GM19468 (cell line): ENCODE data around the gene CSNK2A1.
"Not testable (repeated sequence)": the region's sequence is repeated elsewhere in the genome, so short reads cannot be mapped to it uniquely, and the experiment has no call there.

Source experiments
- ATAC-seq: cut with Tn5 transposase; IDR thresholded peaks from one replicate; pipeline ENCODE4 v1.9.1; 2021; ENCODE audit warnings: mild to moderate bottlenecking, moderate library complexity, moderate number of reproducible peaks; ENCODE audit not compliant: unreplicated experiment; ENCODE audit errors: extremely low read depth

Gene CSNK2A1

DNA sequence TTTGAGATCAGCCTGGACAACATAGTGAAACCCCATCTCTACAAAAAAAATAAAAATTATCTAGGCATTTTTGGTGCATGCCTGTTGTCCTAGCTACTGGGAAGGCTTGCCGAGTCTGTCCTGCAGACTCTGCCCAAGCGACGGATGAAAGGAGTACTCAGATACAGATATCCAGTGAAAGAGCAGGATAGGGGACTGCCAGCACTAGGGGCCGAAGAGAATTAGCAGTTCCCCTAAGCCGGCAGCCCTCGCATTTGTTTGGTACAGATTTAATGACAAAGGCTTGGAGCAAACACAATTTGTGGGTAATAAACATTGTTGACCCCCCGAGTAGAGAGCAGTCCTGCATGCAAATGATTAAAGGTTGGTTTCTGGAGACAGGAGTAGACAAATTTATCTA, 75.8 kb downstream of the CSNK2A1 start:
- ATAC-seq = no peak

DNA sequence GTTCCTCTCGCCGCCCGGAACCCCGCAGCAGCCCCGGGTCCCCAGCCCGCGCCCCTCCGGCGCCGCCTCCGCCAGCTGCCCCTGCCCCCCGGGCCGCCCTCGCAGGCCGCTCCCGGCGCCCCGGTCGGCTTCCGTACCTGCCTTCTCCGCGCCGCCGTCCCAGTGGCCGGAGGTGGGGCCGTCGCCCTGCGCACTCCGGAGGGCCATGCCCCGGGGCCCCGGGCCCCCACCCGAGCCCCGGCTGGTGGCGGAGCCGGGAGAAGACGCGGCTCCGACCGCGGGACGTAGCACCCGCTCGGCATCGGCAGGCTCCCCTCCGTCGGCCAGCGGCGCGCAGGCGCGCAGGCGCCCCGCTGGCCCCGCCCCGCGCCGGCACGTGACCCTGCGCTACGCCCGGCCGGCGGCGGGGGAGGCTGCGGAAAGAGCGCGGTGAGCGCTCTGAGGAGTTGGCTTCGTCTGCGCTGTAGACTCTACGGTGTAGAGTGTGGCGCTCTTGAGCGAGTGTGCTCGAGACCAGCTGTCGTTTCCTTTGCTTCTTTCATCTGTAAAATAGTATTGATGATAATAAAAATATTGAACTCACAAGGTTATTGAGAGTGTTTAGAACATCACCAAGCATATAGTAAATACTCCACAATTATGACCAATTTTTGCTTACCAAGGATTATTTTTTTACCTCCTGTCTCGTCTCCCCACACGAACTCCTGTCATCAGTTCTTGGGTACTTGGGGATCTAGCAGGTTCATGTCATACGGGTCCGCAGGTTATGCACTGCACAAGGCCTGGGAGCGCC, 81.2 kb downstream of the CSNK2A1 start, which contains the start of gene TBC1D20:
TBC1D20 (minus strand) TSS at position 335 of the 793 bp plus-strand sequence; CDS start at position 207, 128 bp downstream.
- peak; percentile 83 for ATAC-seq

DNA sequence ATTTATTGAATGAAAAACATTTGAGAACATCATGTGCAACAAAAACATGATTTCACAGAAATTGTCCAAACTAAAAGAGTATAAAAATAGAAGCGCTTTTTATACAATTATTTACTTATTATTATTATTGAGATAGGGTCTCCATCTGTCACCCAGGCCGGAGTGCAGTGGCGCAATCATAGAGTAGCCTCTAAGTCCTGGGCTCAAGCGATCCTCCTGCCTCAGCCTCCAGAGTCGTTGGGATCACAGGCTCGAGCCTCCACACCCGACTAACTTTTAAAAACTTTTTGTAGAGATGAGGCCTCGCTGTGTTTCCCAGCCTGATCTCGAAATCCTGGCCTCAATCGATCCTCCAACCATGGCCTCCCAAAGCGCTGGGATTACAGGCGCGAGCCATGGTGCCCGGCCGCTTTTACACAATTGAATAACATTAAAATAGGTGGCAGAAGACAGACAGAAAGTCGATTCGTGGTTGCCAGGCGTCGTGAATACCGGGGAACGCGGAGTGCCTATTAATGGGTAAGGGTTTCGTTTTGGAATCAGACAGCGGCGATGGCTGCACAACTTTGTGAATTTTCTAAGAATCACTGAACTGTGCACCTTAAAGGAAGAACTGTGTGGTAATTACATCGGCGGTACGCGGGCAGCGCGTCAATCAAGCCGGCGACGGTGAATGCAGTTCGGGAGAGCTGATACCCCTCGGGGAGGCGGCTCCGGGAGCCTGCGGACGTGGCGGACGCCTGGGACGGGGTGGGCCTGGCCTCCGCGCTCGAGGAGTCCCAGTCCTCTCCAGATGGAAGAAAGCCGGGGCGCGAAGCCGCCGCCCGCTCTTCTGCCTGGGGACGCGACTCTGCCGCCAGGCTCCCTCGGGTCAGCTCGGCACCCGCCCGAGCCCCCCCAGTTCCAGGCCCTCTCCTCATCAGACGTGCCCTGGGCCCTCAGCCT, 82.1 kb downstream of the CSNK2A1 start:
- ATAC-seq = no peak

DNA sequence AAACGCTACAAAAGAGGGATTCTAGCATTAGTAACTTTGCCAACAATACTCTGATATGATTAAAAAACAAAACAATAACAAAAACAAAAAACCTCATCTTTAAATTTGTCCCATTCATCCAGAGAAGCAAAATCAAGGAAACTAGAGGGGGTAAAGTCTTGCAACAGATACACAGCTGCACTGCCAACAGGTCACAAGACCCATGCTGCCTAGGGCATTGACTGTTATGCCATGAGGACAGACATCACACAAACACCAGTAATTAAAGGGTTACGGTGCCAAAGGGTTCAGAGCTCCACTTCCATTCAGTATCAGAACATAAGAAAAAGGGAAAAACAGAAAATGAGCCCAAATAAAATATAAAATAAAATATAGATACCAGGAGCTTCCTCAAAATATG, 82.9 kb downstream of the CSNK2A1 start:
- ATAC-seq = no peak

DNA sequence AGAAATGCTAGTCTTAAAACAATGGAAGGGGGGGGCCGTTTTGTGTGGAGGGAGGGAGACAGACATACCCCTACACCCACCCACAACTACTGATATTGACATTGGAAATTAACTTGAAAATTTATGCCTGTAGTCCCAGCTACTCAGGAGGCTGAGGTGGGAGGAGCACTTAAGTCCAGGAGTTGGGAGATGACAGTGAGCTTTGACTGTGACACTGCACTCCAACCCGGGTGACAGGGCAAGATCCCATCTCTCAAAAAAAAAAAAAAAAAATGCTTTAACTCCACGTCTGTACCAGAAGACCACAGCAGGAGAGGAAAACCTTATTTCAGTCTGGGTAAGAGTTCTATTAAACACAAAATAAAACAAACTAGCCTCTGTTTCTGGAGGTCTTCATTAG, 83.4 kb downstream of the CSNK2A1 start:
- no peak for ATAC-seq

DNA sequence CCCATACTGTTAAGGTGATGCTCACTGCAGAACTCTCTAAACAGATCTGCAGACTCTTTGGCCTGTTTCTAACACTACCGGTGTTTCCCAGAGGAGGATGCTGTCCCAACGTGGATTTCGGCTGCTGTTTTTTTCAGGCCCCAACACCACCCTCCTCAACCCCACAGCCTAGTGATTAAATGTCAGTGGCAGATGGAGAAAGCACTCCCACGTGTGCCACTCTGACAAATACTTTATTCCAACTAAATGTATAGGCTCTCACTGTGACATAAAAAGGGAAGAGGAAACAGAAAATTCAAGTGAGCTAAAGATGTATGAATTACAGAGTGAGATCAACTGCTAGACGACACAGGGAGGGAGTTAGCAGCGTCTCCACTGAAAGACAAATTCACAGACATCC, 84.8 kb downstream of the CSNK2A1 start:
- no peak for ATAC-seq

DNA sequence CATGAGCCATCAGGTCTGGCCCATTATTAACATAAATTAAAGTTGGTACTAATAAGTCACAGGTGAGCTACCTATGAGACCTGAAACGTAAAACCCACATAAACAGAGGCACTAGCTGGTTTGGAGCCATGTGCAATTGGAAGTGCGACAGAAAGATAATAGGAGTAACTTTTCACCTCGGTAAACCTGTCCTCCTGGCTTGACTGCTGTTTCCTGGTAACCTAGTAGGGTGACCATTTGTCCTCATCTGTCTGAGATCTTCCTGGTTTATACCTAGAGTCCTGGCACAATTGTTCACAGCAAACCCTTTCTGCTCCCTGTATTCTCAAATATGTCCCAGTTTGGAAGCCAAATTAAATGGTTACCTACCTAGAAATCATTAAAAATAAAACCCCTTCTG, 88.6 kb downstream of the CSNK2A1 start:
- no peak for ATAC-seq

DNA sequence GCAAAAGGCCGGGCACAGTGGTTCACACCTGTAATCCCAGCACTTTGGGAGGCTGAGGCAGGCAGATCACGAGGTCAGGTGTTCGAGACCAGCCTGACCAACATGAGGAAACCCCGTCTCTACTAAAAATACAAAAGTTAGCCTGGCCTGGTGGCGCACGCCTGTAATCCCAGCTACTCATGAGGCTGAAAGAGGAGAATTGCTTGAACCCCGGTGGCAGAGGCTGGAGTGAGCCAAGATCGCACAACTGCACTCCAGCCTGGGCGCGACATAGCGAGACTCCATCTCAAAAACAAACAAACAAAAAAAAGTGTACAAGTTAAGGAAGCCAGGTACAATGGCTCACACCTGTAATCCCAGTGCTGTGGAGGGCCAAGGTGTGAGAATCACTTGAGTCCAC, 91.6 kb downstream of the CSNK2A1 start:
- not testable (repeated sequence) for ATAC-seq

DNA sequence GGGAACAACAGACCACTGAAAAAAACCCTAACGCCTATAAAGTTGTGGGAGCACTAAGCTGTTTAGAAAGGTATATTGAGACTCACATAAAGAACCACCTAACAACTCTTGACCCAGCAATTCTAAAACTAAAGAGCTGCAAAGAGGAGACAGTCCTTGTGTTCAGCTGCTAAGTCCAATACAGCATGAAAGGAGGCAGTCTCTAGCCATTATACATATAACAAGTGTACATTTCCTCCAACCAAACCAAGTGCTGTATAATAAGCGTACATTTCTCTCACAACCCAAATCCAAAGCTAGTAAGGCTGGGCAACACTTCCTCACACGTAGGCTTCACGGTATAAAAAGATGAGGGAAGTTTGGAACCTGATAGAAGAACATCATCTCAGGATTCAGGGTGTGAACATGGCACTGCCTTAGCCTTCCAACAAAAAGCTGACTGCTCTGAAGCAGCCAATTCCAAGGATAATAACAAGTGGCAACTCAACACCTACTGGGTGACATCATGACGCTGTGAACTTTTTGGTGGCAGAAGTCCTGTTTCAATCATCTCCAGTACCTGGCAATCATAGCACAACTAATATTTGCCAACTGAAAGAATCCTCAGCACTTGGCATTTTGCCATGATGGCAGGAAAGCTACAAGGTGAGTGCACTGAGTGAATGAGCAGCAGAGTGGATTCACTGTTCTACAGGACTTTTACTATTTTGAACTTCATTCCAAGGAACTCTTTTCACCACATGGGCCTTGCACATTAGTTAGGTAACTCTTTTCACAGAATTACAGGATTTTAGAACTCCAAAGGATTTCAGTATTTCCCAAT, 97.9 kb downstream of the CSNK2A1 start:
- no peak for ATAC-seq

DNA sequence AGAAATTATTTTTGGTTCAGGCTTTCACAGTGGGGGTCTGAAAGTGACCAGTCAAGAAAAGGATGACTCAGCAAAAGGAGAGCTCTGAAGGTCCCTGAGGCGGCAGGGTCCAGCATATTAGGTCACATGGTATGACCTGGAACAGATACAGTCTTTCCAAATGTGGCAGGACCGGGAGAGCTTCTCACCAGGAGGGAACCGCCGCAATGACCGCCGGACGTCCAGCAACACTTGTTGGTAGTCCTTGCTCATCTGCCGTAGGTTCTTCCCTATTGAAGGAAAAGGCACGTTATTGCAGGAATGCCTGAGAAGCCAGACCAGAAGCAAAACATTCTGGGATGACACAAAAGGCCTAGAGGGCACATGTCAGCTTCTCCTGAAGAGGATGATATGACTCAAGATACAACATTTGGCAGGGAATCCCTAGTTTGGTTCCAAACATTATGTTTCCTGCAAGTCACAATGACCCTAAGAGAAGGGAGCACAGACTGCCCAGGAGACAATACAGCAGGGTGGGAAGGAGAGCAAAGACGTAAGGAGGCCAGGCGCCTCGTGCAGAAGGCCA, 98.6 kb downstream of the CSNK2A1 start:
- no peak for ATAC-seq

DNA sequence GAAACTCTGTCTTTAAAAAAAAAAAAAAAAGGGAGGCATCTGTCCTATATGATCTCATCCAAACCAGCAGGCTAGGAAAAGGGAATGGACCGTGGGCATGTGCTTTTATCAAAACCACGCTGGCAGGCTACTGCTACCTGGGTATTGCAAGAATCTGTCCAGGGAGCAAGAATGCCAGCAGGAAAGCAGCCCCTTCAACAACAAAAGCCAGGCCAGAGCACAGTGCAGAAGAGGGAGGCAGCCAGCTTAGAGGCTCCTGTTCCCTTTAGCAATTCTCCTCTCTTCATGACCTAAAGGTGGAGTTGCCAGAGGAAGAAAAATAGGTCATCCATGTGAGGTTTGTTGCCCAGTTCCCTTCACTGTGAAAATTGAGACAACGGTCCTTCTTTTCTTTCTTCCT, 99.5 kb downstream of the CSNK2A1 start:
- no peak for ATAC-seq

DNA sequence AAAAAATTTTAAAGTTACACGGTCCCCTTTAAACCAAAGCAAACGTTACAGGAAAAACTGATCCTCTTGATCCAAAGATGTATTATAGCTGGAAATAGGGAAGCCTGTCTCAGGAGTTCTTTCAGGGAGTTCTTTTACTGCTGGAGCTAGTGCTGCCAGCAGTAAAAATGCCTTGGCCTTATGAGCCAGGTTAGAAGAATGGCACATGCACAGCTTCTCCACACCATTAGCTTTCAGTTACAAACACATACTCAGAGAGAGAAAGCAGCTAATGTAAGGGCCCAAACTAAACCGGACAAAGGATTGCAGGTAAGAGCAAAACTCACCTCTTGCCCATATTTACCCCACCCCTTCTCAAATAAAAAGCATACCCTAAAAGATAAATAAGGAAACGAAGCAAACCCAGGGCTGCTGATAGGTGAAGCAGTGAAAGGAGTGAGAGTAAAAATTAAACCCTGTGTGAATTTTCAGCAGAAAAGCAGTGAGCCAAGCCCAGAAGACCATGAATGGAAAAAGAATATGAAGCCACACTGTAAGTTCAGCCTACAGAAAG, 100.3 kb downstream of the CSNK2A1 start:
- ATAC-seq = no peak

DNA sequence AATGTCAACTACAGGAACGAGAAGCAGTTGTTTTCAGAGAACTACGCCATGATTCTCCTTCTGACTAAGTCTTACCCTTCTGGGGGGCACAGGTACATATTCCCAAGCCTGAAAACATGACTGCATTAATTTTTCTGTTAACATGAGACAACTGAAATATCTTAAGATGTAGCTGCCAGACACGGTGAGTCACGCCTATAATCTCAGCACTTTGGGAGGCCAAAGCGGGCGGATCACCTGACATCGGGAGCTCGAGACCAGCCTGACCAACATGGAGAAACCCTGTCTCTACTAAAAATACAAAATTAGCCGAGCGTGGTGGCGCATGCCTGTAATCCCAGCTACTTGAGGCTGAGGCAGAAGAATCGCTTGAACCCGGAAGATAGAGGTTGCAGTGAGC, 103.0 kb downstream of the CSNK2A1 start:
- ATAC-seq = no peak

DNA sequence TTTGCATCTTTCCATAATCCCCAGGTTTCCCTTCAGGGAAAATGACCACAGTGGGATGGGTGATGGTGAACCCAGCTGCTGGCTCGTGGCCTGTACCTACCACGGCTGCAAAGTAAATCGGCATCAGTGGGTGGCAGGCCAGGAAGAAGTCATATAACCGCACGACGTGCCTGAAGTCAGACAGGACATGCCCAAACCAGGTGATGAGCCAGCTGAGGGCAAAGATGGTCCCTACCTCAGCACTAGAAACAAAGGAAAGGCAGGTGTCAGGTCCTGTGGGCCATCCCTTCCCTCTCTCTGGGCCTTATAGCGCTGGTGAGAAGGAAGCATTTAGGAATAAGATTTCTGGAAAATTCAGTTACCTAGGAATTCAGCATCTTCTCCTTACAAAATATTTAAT, 103.4 kb downstream of the CSNK2A1 start:
- ATAC-seq = no peak

DNA sequence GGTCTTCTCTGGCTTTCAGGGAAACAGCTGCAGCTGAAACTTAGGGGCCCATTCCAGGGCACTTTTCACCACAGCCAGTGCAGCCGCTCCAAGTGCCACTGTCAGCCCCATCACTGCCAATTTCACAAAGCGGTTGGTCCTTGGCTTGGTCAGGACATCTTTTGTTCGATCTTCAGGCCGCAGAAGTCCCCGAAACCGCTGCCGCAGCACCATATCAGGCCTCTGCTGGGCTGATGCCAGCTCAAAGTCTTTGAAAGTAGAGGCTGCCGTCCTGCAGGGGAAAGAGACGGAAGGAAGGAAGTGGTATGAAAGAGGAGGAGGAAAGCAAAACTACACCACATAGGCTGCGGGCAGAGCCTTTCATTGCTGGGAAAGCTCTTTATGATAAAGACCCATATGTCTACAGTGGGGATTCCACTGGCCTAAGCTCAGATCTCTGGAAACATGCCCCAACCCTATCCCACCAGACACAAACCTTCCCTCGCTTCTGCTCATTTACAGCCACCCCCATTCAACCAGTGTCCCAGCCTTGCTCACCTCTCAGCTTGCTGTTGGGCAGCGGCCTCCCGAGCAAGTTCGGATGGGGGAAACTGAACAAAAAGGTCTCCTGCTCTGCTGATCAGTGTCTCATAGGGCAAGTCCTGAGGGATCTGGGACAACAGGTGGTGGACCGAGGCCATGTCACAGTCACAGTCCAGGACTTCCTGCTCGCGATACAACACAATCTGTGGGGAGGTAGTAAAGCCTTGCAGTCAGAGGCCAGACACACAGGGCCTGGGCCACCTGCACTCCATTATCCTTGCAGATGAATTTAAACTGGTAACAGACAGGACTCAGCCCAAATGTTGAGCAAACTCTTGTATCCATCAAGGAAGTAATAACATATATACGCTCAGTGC, 104.8 kb downstream of the CSNK2A1 start:
- no peak for ATAC-seq

DNA sequence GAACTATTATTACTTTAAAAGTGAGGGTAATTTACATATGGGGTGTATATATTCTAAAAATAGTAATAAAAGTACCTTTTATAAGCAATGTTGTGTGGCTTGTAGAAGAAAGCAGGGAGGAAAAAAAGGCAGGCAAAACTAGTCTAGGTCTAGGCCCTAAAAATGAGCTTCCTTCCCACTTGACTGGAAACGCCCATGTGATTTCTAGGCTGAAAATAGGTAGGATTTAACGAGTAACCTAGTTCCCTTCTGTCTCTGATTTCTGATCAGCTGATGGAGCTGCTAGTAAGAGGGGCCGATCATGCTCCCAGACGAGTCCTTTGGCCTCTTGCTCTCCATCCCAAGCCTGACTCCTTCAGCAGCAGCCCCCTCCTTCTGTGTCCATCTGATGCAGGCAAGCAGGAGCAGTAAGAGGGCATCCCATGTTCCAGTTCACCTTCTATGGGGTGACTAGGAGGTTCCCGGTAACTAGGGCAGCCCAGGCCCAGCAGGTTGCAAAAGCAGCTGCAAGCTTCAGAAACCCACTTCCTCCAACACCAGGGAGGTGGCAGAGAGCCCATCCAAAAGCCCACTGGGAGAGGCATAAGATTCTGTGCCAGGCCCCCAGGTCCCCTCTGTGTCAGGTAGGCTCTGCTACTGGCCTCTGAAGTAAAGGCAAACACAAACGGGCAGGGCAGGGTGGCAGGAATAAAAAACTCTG, 105.7 kb downstream of the CSNK2A1 start:
- ATAC-seq = no peak

DNA sequence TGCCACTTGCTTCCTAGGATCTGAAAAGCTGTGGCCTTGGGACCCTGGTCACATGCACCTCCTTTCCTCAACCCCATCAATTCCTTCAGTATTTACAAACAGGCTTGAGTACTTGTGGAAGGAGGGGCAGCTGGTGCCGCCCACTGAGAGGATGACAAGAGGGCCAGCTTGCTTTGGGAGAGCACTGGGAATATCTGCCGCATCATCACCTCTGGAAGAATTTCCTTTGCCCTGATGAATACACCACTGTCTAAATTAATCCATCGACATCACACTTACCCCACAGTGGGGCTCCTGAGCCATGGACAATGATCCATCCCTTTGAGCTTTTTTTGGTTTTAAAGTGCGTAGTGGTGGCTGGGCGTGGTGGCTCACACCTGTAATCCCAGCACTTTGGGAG, 107.1 kb downstream of the CSNK2A1 start:
- ATAC-seq = no peak

DNA sequence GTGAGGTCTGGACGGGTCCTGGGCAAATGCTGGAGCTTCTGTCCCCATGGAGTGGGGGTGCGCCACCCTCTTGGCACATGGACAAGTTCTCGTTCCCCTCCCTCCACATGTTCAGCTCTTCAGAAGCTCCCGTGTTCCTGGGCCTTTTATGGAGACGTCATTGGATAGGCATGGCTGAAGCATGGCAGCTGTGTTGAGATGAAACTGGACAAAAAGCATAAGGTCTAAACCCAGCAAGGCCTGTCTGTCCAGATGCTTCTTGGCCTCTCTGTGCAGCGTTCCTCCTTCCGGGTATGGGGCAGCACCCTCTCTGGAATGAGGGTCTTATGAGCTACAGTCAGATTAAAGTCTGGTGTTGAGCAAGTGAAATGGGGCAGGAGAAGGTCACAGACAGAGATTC, 108.0 kb downstream of the CSNK2A1 start:
- no peak for ATAC-seq
